D721Med (cell line): ENCODE measurements around the gene COL20A1.

Experiments
- DNase-seq: peaks from one replicate; pipeline ENCODE4 v3.0.0; 2011; ENCODE audit warnings: low spot score; ENCODE audit not compliant: insufficient read length
- FAIRE-seq: peaks from 2 replicates; lab custom pipeline; 2011; peaks lifted over from hg19 to GRCh38; lab: Jason Lieb, UNC
- TF ChIP-seq, protein P1 (sequence below): IDR thresholded peaks from 2 replicates; pipeline ENCODE4 v1.5.1; 2012; ENCODE audit warnings: mild to moderate bottlenecking, control low read depth; ENCODE audit not compliant: insufficient read depth; ENCODE audit errors: missing control alignments

The COL20A1 gene

DNA sequence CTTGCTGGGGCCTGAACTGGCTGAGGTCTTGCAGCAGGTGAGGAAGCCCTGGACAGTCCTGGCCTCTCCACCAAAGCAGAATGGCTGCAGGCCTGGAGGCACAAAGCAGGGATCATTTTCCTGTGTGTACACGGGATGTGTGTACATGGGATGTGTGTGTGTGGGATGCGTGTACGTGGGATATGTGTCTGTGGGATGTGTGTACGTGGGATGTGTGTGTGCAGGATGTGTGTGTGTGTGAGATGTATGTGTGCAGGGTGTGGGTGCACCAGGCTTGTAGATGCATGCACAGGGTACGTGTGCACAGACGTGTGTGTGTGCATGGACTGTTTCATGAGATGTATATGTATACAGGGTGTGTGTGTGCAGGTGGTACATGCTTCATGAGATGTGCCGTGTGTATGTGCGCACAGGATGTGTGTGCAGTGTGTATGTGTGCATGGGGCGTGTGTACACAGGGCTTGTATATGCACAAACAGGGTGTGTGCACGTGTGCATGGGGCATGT is 76.1 kb downstream of the COL20A1 start:
- FAIRE-seq (no peak), DNase-seq (no peak)
- TF ChIP-seq, protein P1, sequence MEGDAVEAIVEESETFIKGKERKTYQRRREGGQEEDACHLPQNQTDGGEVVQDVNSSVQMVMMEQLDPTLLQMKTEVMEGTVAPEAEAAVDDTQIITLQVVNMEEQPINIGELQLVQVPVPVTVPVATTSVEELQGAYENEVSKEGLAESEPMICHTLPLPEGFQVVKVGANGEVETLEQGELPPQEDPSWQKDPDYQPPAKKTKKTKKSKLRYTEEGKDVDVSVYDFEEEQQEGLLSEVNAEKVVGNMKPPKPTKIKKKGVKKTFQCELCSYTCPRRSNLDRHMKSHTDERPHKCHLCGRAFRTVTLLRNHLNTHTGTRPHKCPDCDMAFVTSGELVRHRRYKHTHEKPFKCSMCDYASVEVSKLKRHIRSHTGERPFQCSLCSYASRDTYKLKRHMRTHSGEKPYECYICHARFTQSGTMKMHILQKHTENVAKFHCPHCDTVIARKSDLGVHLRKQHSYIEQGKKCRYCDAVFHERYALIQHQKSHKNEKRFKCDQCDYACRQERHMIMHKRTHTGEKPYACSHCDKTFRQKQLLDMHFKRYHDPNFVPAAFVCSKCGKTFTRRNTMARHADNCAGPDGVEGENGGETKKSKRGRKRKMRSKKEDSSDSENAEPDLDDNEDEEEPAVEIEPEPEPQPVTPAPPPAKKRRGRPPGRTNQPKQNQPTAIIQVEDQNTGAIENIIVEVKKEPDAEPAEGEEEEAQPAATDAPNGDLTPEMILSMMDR: no peak

DNA sequence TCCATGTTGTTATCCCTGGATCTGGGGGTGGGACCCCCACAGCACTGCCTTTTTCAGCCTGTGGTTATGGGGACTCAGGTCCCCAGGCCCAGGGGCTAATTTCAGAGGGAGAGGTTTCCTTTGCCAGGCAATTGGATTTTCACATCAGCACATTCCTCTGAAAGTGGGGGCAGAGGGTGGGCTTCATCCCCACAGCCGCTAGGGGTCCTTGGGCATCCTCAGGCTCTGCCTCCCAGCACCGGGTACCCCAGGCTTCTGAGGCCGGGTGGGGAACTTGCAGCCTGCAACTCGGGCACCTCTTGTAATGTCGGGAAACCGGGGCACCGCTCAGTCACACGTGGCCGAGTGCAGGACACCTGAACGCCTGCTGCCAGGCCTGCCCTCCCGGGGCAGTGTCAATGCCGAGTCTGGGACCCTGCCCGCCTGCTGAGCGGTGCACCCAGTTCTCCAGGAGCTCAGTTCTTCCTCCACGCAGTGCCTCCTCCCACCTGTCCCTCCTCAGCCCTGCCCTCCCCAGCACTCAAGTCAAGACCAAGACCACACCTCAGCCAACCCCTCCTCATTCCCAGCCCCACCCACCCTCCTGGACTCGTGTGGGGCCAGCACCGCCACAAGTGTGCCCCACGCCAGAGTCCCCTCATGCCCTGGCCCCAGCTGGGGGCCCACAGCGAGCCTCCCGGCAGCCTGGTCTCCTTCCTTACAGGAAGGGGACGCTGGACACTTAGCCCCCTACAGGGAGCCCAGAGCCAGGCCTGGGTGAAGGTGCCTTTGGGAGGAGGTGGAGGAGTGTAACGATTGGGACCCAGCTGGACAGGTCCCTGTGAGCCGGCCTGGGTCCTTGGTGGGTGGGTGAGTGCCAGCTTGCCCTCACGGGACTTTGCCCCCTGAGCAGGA is 77.0 kb downstream of the COL20A1 start:
- FAIRE-seq: no peak
- TF ChIP-seq, protein P1: no peak
- DNase-seq: no peak

DNA sequence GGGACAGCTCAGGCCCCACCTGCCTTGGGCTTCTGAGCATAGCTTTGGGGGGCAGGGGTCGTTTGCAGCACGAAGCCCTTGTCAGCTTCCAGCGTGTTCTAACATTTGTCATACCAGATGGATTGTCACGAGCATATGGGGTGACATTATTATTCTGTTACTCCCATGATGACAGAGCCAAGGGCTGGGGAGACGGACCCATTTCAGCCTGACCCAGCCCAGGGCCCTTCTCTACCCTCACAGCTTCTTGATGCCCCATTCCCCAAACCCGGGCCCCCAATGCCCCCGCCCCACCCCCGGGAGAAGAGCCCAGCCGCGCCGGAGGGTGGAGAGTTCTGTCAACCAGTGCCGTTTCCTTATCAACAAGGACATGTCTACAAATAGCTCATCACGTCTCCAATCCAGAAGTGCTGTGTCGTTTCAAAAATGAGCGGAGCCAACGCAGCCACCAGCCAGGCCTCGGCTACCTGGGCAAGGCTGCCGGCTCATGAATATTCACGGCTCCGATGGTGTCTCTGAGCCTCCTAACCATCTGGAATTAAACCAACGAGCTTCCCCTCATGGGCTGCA is 77.7 kb downstream of the COL20A1 start:
- DNase-seq (no peak), FAIRE-seq (no peak)
- TF ChIP-seq, protein P1: no peak

DNA sequence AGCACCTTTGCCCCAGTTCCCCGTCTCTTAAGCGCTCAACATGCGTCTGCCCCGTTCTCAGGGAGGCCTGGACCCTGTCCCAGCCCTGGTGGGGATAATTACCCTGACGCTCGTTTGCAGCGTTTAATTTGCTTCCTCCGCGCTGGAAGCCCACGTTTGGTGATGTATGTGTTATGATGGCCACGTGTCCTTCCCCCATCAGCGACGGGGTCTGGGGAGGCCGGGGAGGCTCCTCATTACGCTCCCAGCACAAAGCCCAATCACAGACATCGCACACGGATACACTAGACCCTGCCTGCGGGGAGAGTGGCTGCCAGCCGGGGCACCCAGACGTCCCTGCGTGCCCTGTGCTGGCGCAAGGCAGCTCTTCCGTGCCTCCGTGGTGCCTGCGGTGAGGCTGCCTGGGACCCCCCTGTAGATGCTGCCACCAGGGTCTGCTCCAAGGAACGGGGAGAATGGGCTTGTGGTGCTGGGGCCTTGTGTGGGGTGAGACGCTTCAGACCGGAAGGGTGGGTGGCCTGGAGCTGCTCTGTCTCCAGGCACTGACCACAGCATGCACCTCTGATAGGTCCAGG is 78.4 kb downstream of the COL20A1 start:
- TF ChIP-seq, protein P1: no peak
- FAIRE-seq: no peak
- no peak for DNase-seq

DNA sequence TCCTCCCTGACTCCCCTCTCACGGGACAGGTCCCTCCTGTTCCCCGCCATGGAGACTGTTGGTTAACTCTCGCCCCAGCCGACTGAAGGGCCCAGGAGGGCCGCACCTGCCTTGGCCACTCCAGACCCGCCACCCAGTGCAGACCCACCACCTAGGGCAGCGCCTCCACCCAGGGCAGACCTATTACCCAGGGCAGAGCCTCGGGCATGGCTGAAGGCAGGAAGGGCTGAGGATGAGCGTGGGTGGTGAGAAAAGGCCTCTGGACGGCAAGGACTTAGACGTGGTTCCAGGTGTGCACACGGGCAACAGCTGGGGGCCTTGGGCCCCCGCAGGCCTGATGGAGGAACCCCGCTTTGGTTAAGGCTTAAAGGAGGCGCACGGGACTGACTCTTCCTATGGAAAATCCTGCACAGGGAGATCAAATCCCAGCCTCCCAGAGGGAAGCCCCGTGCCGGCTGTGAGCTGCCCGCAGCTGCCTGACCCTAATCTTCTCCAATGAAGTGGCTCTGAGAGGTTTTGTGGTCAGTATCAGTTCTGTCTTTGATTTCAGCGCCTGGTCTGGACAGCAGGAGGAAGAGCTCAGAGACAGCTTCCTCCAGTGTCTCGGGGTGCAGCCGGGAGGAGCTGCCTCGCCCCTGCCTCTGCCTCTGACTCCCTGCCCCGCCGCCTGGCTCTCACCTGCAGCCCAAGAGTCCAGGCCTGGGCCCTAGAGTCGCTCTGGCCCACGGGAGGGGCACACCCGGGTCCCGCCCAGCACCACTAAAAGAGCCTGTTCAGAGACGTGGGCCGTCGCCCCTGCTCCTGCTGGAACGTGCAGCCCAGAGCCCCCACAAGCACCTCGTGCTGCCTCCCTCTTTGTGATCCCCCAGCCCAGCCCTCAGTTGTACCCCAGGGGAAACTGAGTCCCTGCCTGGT is 80.2 kb downstream of the COL20A1 start:
- no peak for DNase-seq
- TF ChIP-seq, protein P1: no peak
- no peak for FAIRE-seq

DNA sequence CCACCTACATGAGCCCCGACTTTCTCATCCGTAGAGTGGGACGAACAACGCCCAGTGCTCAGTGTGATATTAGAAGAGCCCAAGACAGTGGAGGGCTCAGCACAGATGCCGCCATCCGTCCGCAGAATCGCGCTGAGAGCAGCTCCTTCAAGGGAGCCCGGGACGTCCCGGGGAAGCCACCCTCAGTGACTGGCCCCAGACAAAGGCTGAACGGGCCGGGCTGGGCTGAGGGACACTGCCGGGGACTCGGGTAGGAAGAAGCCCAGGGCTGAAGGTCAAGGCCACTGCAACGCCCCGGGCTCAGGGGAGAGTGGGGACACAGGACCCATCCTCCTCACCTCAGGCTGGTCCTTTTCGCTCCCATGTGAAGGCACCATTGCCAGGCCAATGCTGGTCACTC is 81.0 kb downstream of the COL20A1 start:
- no peak for FAIRE-seq
- no peak for DNase-seq
- TF ChIP-seq, protein P1: no peak
